ENCODE data around the gene RIN3. TPM values are rescaled to one million over a fixed set of nuclear protein-coding genes. Genes with fewer than 3 reads are reported as not detected.

The RIN3 gene
- total and polyA plus RNA-seq, 10 of the 15 experiments (the other 5 are each of a cell fraction or from before 2014, with no cell fraction given): 0.91 to 23.3 (median 6.3) TPM

GRCh38 chr14:92696366-92696765 is 182.8 kb downstream of the RIN3 start:
- Histone ChIP-seq H3K36me3 (ENCODE audit: control insufficient read depth in 2 of 2, insufficient read depth in 2 of 2, low read length in 1 of 2) (no peaks in the 10 kb centered on the region), H4K20me1 (ENCODE audit: control insufficient read depth, insufficient read depth) (no peaks in the 10 kb centered on the region), H3K79me2 (ENCODE audit: control insufficient read depth, insufficient read depth, low read length) (no peaks in the 10 kb centered on the region), H2AFZ (ENCODE audit: control insufficient read depth, low read depth, low read length) (no peak overlapping the region), H3K27ac (ENCODE audit: control insufficient read depth, insufficient read depth) (no peak overlapping the region), H3K4me1 (ENCODE audit: control insufficient read depth, insufficient read depth, low read length) (peaks cover 11% of the 10 kb centered on the region), H3K4me2 (ENCODE audit: control insufficient read depth, insufficient read depth) (no peak overlapping the region), H3K4me3 (no peak overlapping the region), H3K9me3 (replicated peaks; ENCODE audit: control insufficient read depth, insufficient read depth, low read length) (no peaks in the 10 kb centered on the region; the same call in 2 of the 3 replicates), H3K27me3 (replicated peaks in 1 of 2; ENCODE audit: control insufficient read depth in 2 of 2, insufficient read depth in 2 of 2, low read length in 1 of 2) (no peaks in the 10 kb centered on the region), H3K9ac (ENCODE audit: control insufficient read depth, insufficient read depth, low read length) (no peak overlapping the region)
- intact Hi-C loops (cut with micrococcal nuclease; ENCODE audit: unreplicated experiment): no loop called here
- ChIA-PET RAD21 (ENCODE audit: unreplicated experiment) (no interaction called here), SMC1A (ENCODE audit: uncharacterized antibody, unreplicated experiment) (no interaction called here), POLR2A (interaction anchor here (0.7 kb wide), 1 partner anchor 127 kb away, joined by 4 read pairs; no protein-coding TSS in a partner anchor), CTCF (interaction anchor here (0.7 to 1.7 kb wide), 3 partner anchors 15 to 91 kb away, joined by 3 to 7 read pairs (median 4); no protein-coding TSS in a partner anchor)
- no TSS peak for BruUV-seq (replicated peaks)
- WGBS (ENCODE audit: insufficient coverage, insufficient replicate concordance, low lambda C conversion rate, missing lambda C conversion rate): 44% methylated on average over 4 of the region's 4 CpGs
- FAIRE-seq (no peak), DNase-seq (ENCODE audit: low read depth, low spot score) (no peak), ATAC-seq (no peak)
- in situ Hi-C loops (cut with MboI): loop anchor here (25.0 kb wide), 1 partner anchor 559 kb away; no protein-coding TSS in a partner anchor
- TF ChIP-seq ZNF622 (IDR thresholded peaks at IDR 0.05): no peak
- TF ChIP-seq, protein P1, sequence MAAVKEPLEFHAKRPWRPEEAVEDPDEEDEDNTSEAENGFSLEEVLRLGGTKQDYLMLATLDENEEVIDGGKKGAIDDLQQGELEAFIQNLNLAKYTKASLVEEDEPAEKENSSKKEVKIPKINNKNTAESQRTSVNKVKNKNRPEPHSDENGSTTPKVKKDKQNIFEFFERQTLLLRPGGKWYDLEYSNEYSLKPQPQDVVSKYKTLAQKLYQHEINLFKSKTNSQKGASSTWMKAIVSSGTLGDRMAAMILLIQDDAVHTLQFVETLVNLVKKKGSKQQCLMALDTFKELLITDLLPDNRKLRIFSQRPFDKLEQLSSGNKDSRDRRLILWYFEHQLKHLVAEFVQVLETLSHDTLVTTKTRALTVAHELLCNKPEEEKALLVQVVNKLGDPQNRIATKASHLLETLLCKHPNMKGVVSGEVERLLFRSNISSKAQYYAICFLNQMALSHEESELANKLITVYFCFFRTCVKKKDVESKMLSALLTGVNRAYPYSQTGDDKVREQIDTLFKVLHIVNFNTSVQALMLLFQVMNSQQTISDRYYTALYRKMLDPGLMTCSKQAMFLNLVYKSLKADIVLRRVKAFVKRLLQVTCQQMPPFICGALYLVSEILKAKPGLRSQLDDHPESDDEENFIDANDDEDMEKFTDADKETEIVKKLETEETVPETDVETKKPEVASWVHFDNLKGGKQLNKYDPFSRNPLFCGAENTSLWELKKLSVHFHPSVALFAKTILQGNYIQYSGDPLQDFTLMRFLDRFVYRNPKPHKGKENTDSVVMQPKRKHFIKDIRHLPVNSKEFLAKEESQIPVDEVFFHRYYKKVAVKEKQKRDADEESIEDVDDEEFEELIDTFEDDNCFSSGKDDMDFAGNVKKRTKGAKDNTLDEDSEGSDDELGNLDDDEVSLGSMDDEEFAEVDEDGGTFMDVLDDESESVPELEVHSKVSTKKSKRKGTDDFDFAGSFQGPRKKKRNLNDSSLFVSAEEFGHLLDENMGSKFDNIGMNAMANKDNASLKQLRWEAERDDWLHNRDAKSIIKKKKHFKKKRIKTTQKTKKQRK (IDR thresholded peaks at IDR 0.05; ENCODE audit: low read depth, low read length): no peak
- TF ChIP-seq BRCA1 (IDR thresholded peaks at IDR 0.05; ENCODE audit: low read depth, low read length): no peak
- TF ChIP-seq RFX5 (IDR thresholded peaks at IDR 0.05; ENCODE audit: low read depth, low read length): no peak
- TF ChIP-seq ZNF207 (IDR thresholded peaks at IDR 0.05; ENCODE audit: borderline replicate concordance): no peak
- no peak for TF ChIP-seq CHD4 (IDR thresholded peaks at IDR 0.05)
- no peak for TF ChIP-seq SREBF1 (IDR thresholded peaks at IDR 0.05; ENCODE audit: low read length)
- no peak for TF ChIP-seq KAT2A (conservative IDR thresholded peaks at IDR 0.05; ENCODE audit: control insufficient read depth, low read depth, low read length)
- TF ChIP-seq EZH2 (IDR thresholded peaks at IDR 0.05; ENCODE audit: borderline replicate concordance, control insufficient read depth, low read depth, low read length): no peak
- TF ChIP-seq, protein P2, sequence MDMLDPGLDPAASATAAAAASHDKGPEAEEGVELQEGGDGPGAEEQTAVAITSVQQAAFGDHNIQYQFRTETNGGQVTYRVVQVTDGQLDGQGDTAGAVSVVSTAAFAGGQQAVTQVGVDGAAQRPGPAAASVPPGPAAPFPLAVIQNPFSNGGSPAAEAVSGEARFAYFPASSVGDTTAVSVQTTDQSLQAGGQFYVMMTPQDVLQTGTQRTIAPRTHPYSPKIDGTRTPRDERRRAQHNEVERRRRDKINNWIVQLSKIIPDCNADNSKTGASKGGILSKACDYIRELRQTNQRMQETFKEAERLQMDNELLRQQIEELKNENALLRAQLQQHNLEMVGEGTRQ (IDR thresholded peaks at IDR 0.05; ENCODE audit: borderline replicate concordance, low read depth, low read length): no peak
- no peak for TF ChIP-seq ZNF217 (IDR thresholded peaks at IDR 0.05)
- TF ChIP-seq TAF1 (IDR thresholded peaks at IDR 0.05; ENCODE audit: borderline replicate concordance, low read depth, low read length): no peak
- no peak for TF ChIP-seq MEF2A (IDR thresholded peaks at IDR 0.05; ENCODE audit: insufficient read depth, low read depth, low read length)
- TF ChIP-seq MYC (IDR thresholded peaks at IDR 0.05; ENCODE audit: insufficient read depth, insufficient read length, insufficient replicate concordance, low read length, severe bottlenecking): no peak
- no peak for TF ChIP-seq IKZF1 (conservative IDR thresholded peaks at IDR 0.05)
- TF ChIP-seq, protein P3, sequence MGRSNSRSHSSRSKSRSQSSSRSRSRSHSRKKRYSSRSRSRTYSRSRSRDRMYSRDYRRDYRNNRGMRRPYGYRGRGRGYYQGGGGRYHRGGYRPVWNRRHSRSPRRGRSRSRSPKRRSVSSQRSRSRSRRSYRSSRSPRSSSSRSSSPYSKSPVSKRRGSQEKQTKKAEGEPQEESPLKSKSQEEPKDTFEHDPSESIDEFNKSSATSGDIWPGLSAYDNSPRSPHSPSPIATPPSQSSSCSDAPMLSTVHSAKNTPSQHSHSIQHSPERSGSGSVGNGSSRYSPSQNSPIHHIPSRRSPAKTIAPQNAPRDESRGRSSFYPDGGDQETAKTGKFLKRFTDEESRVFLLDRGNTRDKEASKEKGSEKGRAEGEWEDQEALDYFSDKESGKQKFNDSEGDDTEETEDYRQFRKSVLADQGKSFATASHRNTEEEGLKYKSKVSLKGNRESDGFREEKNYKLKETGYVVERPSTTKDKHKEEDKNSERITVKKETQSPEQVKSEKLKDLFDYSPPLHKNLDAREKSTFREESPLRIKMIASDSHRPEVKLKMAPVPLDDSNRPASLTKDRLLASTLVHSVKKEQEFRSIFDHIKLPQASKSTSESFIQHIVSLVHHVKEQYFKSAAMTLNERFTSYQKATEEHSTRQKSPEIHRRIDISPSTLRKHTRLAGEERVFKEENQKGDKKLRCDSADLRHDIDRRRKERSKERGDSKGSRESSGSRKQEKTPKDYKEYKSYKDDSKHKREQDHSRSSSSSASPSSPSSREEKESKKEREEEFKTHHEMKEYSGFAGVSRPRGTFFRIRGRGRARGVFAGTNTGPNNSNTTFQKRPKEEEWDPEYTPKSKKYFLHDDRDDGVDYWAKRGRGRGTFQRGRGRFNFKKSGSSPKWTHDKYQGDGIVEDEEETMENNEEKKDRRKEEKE (IDR thresholded peaks at IDR 0.05): no peak
- TF ChIP-seq RCOR1 (conservative IDR thresholded peaks at IDR 0.05; ENCODE audit: low read depth, low read length): no peak
